ENCODE measurements around the gene PHF23.
A peak's percentile ranks its signal among the peaks of the same experiment; 100 is the strongest.

Gene PHF23

DNA sequence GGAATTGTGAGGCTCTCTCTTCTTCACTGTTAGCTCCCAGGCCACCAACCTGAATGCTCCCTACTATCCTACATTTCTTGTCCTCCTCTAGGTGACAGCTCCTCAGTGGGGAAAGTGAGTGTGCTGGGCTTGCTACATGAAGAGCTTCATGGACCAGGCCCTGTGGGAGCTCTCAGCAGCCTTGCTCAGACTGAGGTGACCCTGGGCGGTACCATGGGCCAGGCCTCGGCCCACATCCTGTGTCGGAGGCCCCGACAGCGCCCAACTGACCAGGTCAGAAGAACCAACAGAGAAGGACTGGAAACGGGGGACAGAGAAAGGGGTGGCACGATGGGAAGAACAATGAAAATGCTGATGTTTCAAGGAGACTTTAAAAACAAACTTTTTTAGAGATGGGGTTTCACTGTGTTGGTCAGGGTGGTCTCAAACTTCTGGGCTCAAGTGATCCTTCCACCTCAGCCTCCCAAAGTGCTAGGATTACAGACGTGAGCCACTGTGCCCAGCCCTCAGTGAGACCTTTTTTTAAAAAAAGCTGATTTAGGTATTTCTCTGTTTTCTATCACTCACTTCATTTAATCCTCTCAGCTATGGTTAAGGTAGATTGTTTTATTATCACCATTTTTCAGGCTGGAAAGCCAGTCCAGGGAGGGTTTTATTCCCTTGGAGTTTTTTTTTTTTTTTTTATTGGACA is 17.7 kb upstream of the PHF23 start:
- Histone ChIP-seq H3K4me2 (ENCODE audit: insufficient read depth, low read length) (no peak overlapping the region), H3K4me1 (ENCODE audit: insufficient read depth, low read length) (peaks cover 19% of the 10 kb centered on the region), H4K20me1 (ENCODE audit: insufficient read depth, low read length) (no peaks in the 10 kb centered on the region), H3K27me3 (ENCODE audit: insufficient read depth, low read length, poor library complexity) (no peaks in the 10 kb centered on the region), H3K4me3 (ENCODE audit: low read depth in 1 of 2, low read length in 2 of 2) (no peak overlapping the region), H3K27ac (ENCODE audit: low read length) (no peak overlapping the region), H2AFZ (ENCODE audit: low read depth, low read length) (no peak overlapping the region), H3K9ac (ENCODE audit: low read depth, low read length) (no peak overlapping the region), H3K36me3 (ENCODE audit: insufficient read depth, low read length) (peaks cover 56% of the 10 kb centered on the region), H3K79me2 (ENCODE audit: insufficient read depth, low read length) (peaks cover 23% of the 10 kb centered on the region), H3K9me3 (ENCODE audit: insufficient read depth, low read length, severe bottlenecking) (no peaks in the 10 kb centered on the region)
- no peak for TF ChIP-seq EZH2 (IDR thresholded peaks at IDR 0.05; ENCODE audit: borderline replicate concordance, low read depth, low read length, severe bottlenecking)
- TF ChIP-seq, protein P1, sequence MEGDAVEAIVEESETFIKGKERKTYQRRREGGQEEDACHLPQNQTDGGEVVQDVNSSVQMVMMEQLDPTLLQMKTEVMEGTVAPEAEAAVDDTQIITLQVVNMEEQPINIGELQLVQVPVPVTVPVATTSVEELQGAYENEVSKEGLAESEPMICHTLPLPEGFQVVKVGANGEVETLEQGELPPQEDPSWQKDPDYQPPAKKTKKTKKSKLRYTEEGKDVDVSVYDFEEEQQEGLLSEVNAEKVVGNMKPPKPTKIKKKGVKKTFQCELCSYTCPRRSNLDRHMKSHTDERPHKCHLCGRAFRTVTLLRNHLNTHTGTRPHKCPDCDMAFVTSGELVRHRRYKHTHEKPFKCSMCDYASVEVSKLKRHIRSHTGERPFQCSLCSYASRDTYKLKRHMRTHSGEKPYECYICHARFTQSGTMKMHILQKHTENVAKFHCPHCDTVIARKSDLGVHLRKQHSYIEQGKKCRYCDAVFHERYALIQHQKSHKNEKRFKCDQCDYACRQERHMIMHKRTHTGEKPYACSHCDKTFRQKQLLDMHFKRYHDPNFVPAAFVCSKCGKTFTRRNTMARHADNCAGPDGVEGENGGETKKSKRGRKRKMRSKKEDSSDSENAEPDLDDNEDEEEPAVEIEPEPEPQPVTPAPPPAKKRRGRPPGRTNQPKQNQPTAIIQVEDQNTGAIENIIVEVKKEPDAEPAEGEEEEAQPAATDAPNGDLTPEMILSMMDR (IDR thresholded peaks at IDR 0.05; ENCODE audit: borderline replicate concordance, extremely low read depth, low read length, poor library complexity, severe bottlenecking): no peak
- DNase-seq (no peak), ATAC-seq (ENCODE audit: insufficient read depth, low read depth) (no peak)

- no peak overlapping the region for H3K27ac ChIP-seq (ENCODE audit: low read length)
- H3K4me2 ChIP-seq (ENCODE audit: insufficient read depth, low read length): no peak overlapping the region; the same call in 1 of the 2 replicates
- peaks cover 54% of the 10 kb centered on the region for H3K36me3 ChIP-seq (ENCODE audit: insufficient read depth, low read length)
- TF ChIP-seq EZH2 (IDR thresholded peaks at IDR 0.05; ENCODE audit: borderline replicate concordance, low read depth, low read length, severe bottlenecking): no peak
- TF ChIP-seq, protein P1 (IDR thresholded peaks at IDR 0.05; ENCODE audit: borderline replicate concordance, extremely low read depth, low read length, poor library complexity, severe bottlenecking): no peak
- peaks cover 32% of the 10 kb centered on the region for H3K4me1 ChIP-seq (ENCODE audit: insufficient read depth, low read length)
- H2AFZ ChIP-seq (ENCODE audit: low read depth, low read length): no peak overlapping the region
- no peak overlapping the region for H3K4me3 ChIP-seq (ENCODE audit: low read depth in 1 of 2, low read length in 2 of 2)
- H3K9me3 ChIP-seq (ENCODE audit: insufficient read depth, low read length, severe bottlenecking): no peaks in the 10 kb centered on the region
- no peak for ATAC-seq (ENCODE audit: insufficient read depth, low read depth)
- no peaks in the 10 kb centered on the region for H3K27me3 ChIP-seq (ENCODE audit: insufficient read depth, low read length, poor library complexity)
- H3K9ac ChIP-seq (ENCODE audit: low read depth, low read length): no peak overlapping the region
- H4K20me1 ChIP-seq (ENCODE audit: insufficient read depth, low read length): peaks cover 14% of the 10 kb centered on the region
- DNase-seq: no peak
- peaks cover 46% of the 10 kb centered on the region for H3K79me2 ChIP-seq (ENCODE audit: insufficient read depth, low read length)
Observed at GRCh38 chr17:7254511-7254910, 15.3 kb upstream of the PHF23 start.

DNA sequence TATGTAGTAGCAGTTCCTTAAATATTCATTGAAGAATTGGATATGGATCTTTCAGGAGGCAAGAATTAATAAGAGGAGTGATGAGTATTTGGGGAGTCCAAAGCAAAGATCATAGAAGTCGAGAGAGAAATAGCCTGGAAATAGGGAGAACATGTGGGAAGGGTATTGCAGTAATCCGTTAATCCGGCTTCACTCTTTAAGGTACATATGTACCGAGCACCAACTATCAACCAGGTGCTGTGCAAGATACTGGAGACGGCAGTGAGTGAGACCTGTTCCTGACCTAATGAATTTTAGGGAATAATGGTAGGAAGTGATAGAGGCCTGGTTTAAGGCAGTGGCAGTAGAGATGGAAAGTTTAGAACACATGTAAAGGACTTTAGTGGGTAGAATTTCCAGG is 13.8 kb upstream of the PHF23 start:
- Histone ChIP-seq H3K36me3 (ENCODE audit: insufficient read depth, low read length) (peaks cover 47% of the 10 kb centered on the region), H3K27me3 (ENCODE audit: insufficient read depth, low read length, poor library complexity) (no peaks in the 10 kb centered on the region), H3K9me3 (ENCODE audit: insufficient read depth, low read length, severe bottlenecking) (no peaks in the 10 kb centered on the region), H3K4me2 (ENCODE audit: insufficient read depth, low read length) (peak overlapping the region; percentile 79), H3K79me2 (ENCODE audit: insufficient read depth, low read length) (peaks cover 60% of the 10 kb centered on the region), H3K27ac (ENCODE audit: low read length) (peak overlapping the region; percentile 97), H2AFZ (ENCODE audit: low read depth, low read length) (peak overlapping the region; percentile 85; the same call in 1 of the 2 replicates), H3K4me3 (ENCODE audit: low read depth in 1 of 2, low read length in 2 of 2) (peak overlapping the region; percentile 55 to 76), H4K20me1 (ENCODE audit: insufficient read depth, low read length) (peaks cover 25% of the 10 kb centered on the region), H3K4me1 (ENCODE audit: insufficient read depth, low read length) (peaks cover 43% of the 10 kb centered on the region), H3K9ac (ENCODE audit: low read depth, low read length) (peak overlapping the region; percentile 88)
- TF ChIP-seq, protein P1 (IDR thresholded peaks at IDR 0.05; ENCODE audit: borderline replicate concordance, extremely low read depth, low read length, poor library complexity, severe bottlenecking): no peak
- TF ChIP-seq EZH2 (IDR thresholded peaks at IDR 0.05; ENCODE audit: borderline replicate concordance, low read depth, low read length, severe bottlenecking): no peak
- DNase-seq (no peak), ATAC-seq (ENCODE audit: insufficient read depth, low read depth) (no peak)

Measured in DND-41 (cell line).